ENCODE measurements around the gene MFAP1.

GRCh38 chr15:43772624-43773023 lies 51.9 kb downstream of the MFAP1 start:
- TF ChIP-seq POLR2A (IDR thresholded peaks at IDR 0.05) (no peak), CTCF (IDR thresholded peaks at IDR 0.05 in 8 of 11, conservative IDR thresholded peaks at IDR 0.05 in 3 of 11) (no peak), POLR2AphosphoS5 (IDR thresholded peaks at IDR 0.05) (no peak)

Data from spleen (tissue), 7 donors.